Adrenal gland (tissue), 12 donors: ENCODE results near the gene ASCL2. TPM values are rescaled to one million over a fixed set of nuclear protein-coding genes. Genes with fewer than 3 reads are reported as not detected.

Experiments used
- DNase-seq, 7 donors: peaks; one replicate each; pipeline ENCODE4 v3.0.0-alpha.2; 2019 to 2020
- H3K27ac ChIP-seq, 5 donors: fragments of 200-600 bp; sonication (generic) in 4 of 5; 1 replicate in 3 of 5; 2 replicates in 2 of 5; pipeline versions ENCODE4 v1.5.1 to v1.8.0; 2016 to 2020; ENCODE audit warnings: mild to moderate bottlenecking in 1 of 5
- H3K27me3 ChIP-seq: fragments of 200-600 bp; 2 replicates; pipeline ENCODE4 v1.8.0; 2021
- H3K36me3 ChIP-seq, 2 donors: fragments of 200-600 bp; replicated peaks in 1 of 2; 1 replicate in 1 of 2; 2 replicates in 1 of 2; pipeline versions ENCODE4 v1.5.1 to v1.8.0; 2018 to 2022
- H3K4me1 ChIP-seq, 2 donors: fragments of 200-600 bp; replicated peaks in 1 of 2; 1 replicate in 1 of 2; 2 replicates in 1 of 2; pipeline versions ENCODE4 v1.5.1 to v1.8.0; 2018 to 2021
- H3K4me3 ChIP-seq, 4 donors: fragments of 200-600 bp; sonication (generic) in 3 of 4; one replicate each; pipeline ENCODE4 v1.5.1; 2016 to 2018
- H3K9me3 ChIP-seq, 3 donors: fragments of 200-600 bp; sonication (generic) in 1 of 3; replicated peaks in 1 of 3; 1 replicate in 2 of 3; 2 replicates in 1 of 3; pipeline versions ENCODE4 v1.5.1 to v1.8.0; 2016 to 2021
- CTCF ChIP-seq, 6 experiments: fragments of 450-650 bp in 4 of 6; fragments of 200-600 bp in 2 of 6; sonication (generic) in 1 of 6; IDR thresholded peaks; 1 replicate in 5 of 6; 2 replicates in 1 of 6; pipeline versions ENCODE4 v1.5.1 to v1.8.0; 2016 to 2021; ENCODE audit warnings: antibody characterized with exemption in 6 of 6, mild to moderate bottlenecking in 2 of 6, moderate library complexity in 1 of 6
- POLR2A ChIP-seq, 2 donors: fragments of 450-650 bp; IDR thresholded peaks; one replicate each; pipeline ENCODE4 v1.6.1; 2017; ENCODE audit warnings: antibody characterized with exemption in 2 of 2, mild to moderate bottlenecking in 2 of 2, moderate library complexity in 1 of 2
- WGBS, 4 donors: extraction: QIAGEN DNeasy Blood & Tissue Kit in 2 of 4; methylation state at CpG; one replicate each; pipeline versions ENCODE4 v1.1.5 to v1.1.7; 2013 to 2017; 5-methylcytosine and 5-hydroxymethylcytosine counted together
- intact Hi-C, 2 donors: fragments of 100-400 bp; cut with DNase I; formaldehyde crosslinking; loops; one replicate each; pipeline versions ENCODE4 v1.14.1 to v1.15.0; 2022 to 2023
- polyA plus RNA-seq, 3 donors: library from polyadenylated mRNA; stranded (reverse); fragments of 200-250 nt in 2 of 3; fragments of 350-450 nt in 1 of 3; fragmentation: Illumina TruSeq in 1 of 3; extraction: RNeasy Lipid Tissue Mini Kit (QIAGEN cat#74804) in 1 of 3; gene quantifications; one replicate each; pipeline ENCODE4 v1.2.3, GENCODE V29; 2013 to 2014
- total RNA-seq, 9 donors: library from RNA; depleted of rRNA in 4 of 9; stranded (reverse); fragments of >200 nt in 4 of 9; fragments of 120-200 nt in 1 of 9; fragmentation: NEBNext Ultra II Directional in 1 of 9; extraction: Animal tissue kit (Norgen Biotek cat#: 25700) in 1 of 9; gene quantifications; one replicate each; pipeline versions ENCODE4 v1.1.0 to v1.2.4, GENCODE V29; 2013 to 2023
- donor health status: healthy with polysubstance abuse.
- donor health status: Bipolar disorder and iron deficiency.
- donor health status: DM: yes; HTN: yes; CAD: no.
- donor health status: DM: no; HTN: no; CAD: no.
- donor health status: DM: no; HTN: no; CAD: no.
- donor health status: DM: yes; HTN: yes; CAD: no.

Gene ASCL2
- total and polyA plus RNA-seq, 12 donors, result 0.11 to 2.2 (median 0.77) TPM; not detected in 2

DNA sequence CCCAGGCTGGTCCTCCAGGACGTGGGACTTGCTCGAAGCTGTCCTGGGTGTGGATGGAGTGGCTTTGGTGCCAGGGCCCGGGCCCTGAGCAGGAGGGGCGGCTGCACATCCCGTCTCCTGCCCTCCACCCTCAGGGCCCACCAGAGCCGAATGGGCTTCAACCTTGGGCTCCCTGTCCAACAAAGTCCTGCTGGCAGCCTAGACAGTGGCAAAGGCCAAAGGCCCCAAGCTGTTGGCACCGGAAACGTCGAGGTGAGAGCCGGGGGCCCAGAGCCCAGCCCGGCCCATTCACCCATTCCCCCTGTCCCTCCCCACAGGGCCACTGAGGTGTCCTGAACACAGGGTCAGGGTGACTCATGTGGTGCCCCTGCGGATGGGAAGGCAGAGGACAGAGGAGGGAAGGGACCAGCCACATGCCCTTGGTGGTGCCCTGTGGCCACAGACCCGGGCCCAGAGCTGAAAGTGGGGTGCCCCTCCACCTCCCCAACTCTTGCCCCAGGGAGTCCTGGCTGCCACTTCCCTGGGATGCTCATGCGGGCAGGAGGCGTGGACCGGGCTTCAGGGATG is 40.5 kb upstream of the ASCL2 start:
- H3K4me3 ChIP-seq, result no peak overlapping the region
- TF ChIP-seq POLR2A (IDR thresholded peaks at IDR 0.05), result no peak
- no peak for TF ChIP-seq CTCF (IDR thresholded peaks at IDR 0.05)
- WGBS, 4 donors, result 66 to 90% (median 80%) methylated on average over 3 to 16 of the region's 16 CpGs
- no peaks in the 10 kb centered on the region for H3K9me3 ChIP-seq
- H3K4me1 ChIP-seq, result peaks cover 9 to 19% of the 10 kb centered on the region in 2 donors
- no peak overlapping the region for H3K27ac ChIP-seq
- no peaks in the 10 kb centered on the region for H3K36me3 ChIP-seq
- intact Hi-C loops, result loop anchor here (5.0 to 10.0 kb wide), 2 partner anchors 56 to 214 kb away; no protein-coding TSS in a partner anchor
- H3K27me3 ChIP-seq, result no peaks in the 10 kb centered on the region
- no peak for DNase-seq

GRCh38 chr11:2310073-2310785 is 39.8 kb upstream of the ASCL2 start:
- Histone ChIP-seq H3K36me3 (no peaks in the 10 kb centered on the region), H3K4me1 (peaks cover 9 to 17% of the 10 kb centered on the region in 2 donors), H3K4me3 (no peak overlapping the region), H3K27ac (no peak overlapping the region), H3K27me3 (no peaks in the 10 kb centered on the region), H3K9me3 (no peaks in the 10 kb centered on the region)
- 81 to 88% (median 85%) methylated on average over 4 to 16 of the region's 16 CpGs for WGBS, 4 donors
- no peak for DNase-seq
- TF ChIP-seq POLR2A (IDR thresholded peaks at IDR 0.05), result no peak
- no peak for TF ChIP-seq CTCF (IDR thresholded peaks at IDR 0.05)
- intact Hi-C loops, result loop anchor here (5.0 to 10.0 kb wide), 2 partner anchors 57 to 215 kb away; no protein-coding TSS in a partner anchor

- DNase-seq, result no peak
- H3K27me3 ChIP-seq, result no peaks in the 10 kb centered on the region
- no peak overlapping the region for H3K4me3 ChIP-seq
- H3K9me3 ChIP-seq, result no peaks in the 10 kb centered on the region
- H3K36me3 ChIP-seq, result no peaks in the 10 kb centered on the region
- TF ChIP-seq CTCF (IDR thresholded peaks at IDR 0.05) (no peak), POLR2A (IDR thresholded peaks at IDR 0.05) (no peak)
- H3K4me1 ChIP-seq, result peaks cover 4 to 17% of the 10 kb centered on the region in 2 donors
- H3K27ac ChIP-seq, result no peak overlapping the region
- WGBS, 4 donors, result 53 to 84% (median 75%) methylated on average over 7 to 19 of the region's 19 CpGs
- intact Hi-C loops, result loop anchor here (2.0 to 10.0 kb wide), 3 partner anchors 58 to 215 kb away; no protein-coding TSS in a partner anchor
Observed at GRCh38 chr11:2309251-2310072, 39.1 kb upstream of the ASCL2 start.

GRCh38 chr11:2308713-2309112 is 38.3 kb upstream of the ASCL2 start:
- H3K4me1 ChIP-seq, result peaks cover 0 to 17% of the 10 kb centered on the region in 2 donors
- intact Hi-C loops, result loop anchor here (2.0 to 10.0 kb wide), 2 partner anchors 110 to 216 kb away; no protein-coding TSS in a partner anchor
- no peak for DNase-seq

More at GRCh38 chr11:2308713-2309112, 38.3 kb upstream of the ASCL2 start:
- TF ChIP-seq POLR2A (IDR thresholded peaks at IDR 0.05) (no peak), CTCF (IDR thresholded peaks at IDR 0.05) (no peak)
- Histone ChIP-seq H3K9me3 (no peaks in the 10 kb centered on the region), H3K27ac (no peak overlapping the region), H3K27me3 (no peaks in the 10 kb centered on the region), H3K36me3 (no peaks in the 10 kb centered on the region), H3K4me3 (no peak overlapping the region)
- WGBS, 4 donors, result 75 to 100% (median 80%) methylated on average over 1 to 7 of the region's 7 CpGs
